NCI-H524 treated with DMSO at 0.1 percent for 48 hours (cell line): Measurements from ENCODE around the gene TIGD1.

Source experiments
- DNase-seq: peaks from one replicate; lab custom pipeline; 2025; lab: John Stamatoyannopoulos, UW

The TIGD1 gene

GRCh38 chr2:232501794-232502390, 48.5 kb downstream of the TIGD1 start:
- no peak for DNase-seq

DNA sequence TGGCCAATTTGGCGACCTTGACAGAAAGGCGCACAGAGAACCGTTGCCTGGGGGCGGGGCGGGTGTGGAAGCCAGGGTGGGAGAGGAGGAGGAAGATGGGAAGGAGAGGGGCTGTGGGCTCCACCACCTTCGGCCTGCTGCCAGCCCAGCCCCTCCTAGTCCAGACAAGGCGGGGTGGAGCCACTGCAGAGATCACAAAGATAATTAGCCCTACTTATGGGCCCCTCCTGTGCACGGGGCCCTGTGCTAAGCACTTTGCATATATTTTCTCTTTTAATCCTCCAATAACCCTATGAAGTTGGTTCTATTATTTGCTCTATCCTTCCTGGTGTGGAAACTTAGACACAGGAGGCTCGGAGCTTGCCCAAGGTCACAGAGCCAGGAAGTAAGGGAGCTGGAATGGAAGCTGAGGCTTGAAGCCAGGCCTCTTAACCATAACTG, 49.0 kb downstream of the TIGD1 start:
- DNase-seq = peak; percentile 6

GRCh38 chr2:232498452-232498851, 51.9 kb downstream of the TIGD1 start:
- DNase-seq = no peak
